Smooth muscle cell (in vitro differentiated cells): ENCODE results near the gene SHLD1. TPM values are rescaled to one million over a fixed set of nuclear protein-coding genes. Genes with fewer than 3 reads are reported as not detected.

Experiments
- DNase-seq: peaks from one replicate; lab custom pipeline; 2025; ENCODE audit not compliant: unreplicated experiment; lab: John Stamatoyannopoulos, UW
- H2AFZ ChIP-seq: fragments of 200-600 bp; sonication (generic); 2 replicates; pipeline ENCODE4 v1.6.0; 2016; ENCODE audit warnings: antibody characterized with exemption, low read depth, mild to moderate bottlenecking
- H3F3A ChIP-seq: fragments of 200-600 bp; sonication (generic); 2 replicates; pipeline ENCODE4 v1.6.0; 2017; ENCODE audit warnings: antibody characterized with exemption, low read depth
- H3K27ac ChIP-seq: fragments of 200-600 bp; sonication (generic); 2 replicates; pipeline ENCODE4 v1.5.1; 2016; ENCODE audit warnings: low read depth, mild to moderate bottlenecking
- H3K27me3 ChIP-seq: fragments of 200-600 bp; sonication (generic); 2 replicates; pipeline ENCODE4 v1.6.1; 2016; ENCODE audit warnings: low read depth, mild to moderate bottlenecking
- H3K36me3 ChIP-seq: fragments of 200-600 bp; sonication (generic); 2 replicates; pipeline ENCODE4 v1.5.1; 2016; ENCODE audit warnings: low read depth
- H3K4me1 ChIP-seq: fragments of 200-600 bp; sonication (generic); 2 replicates; pipeline ENCODE4 v1.5.1; 2016; ENCODE audit warnings: low read depth
- H3K4me2 ChIP-seq: fragments of 200-600 bp; sonication (generic); 2 replicates; pipeline ENCODE4 v1.6.0; 2016; ENCODE audit warnings: mild to moderate bottlenecking
- H3K4me3 ChIP-seq: fragments of 200-600 bp; sonication (generic); 2 replicates; pipeline ENCODE4 v1.5.1; 2016; ENCODE audit warnings: mild to moderate bottlenecking
- H3K79me2 ChIP-seq: fragments of 200-600 bp; sonication (generic); 2 replicates; pipeline ENCODE4 v1.6.0; 2016; ENCODE audit warnings: low read depth, mild to moderate bottlenecking
- H3K9ac ChIP-seq: fragments of 200-600 bp; sonication (generic); 2 replicates; pipeline ENCODE4 v1.6.0; 2016; ENCODE audit warnings: low read depth
- H3K9me3 ChIP-seq: fragments of 200-600 bp; sonication (generic); replicated peaks from 2 replicates; pipeline ENCODE4 v1.5.1; 2016; ENCODE audit warnings: low read depth
- H4K20me1 ChIP-seq: fragments of 200-600 bp; sonication (generic); 2 replicates; pipeline ENCODE4 v1.6.0; 2016; ENCODE audit warnings: low read depth
- WGBS: methylation state at CpG from one replicate; pipeline ENCODE4 v1.1.7; 2016; ENCODE audit warnings: low lambda C conversion rate; 5-methylcytosine and 5-hydroxymethylcytosine counted together
- polyA plus RNA-seq: library from polyadenylated mRNA; unstranded; fragments of >200 nt; fragmentation: Nextera tagmentation; extraction: Ambion mirVana; gene quantifications from 2 replicates; pipeline ENCODE4 v1.2.1, GENCODE V29; 2016
- total RNA-seq: library from RNA; depleted of rRNA; stranded (reverse); fragments of >200 nt; gene quantifications from 2 replicates; pipeline ENCODE4 v1.2.3, GENCODE V29; 2014
- TF ChIP-seq, protein P1 (sequence below): fragments of 200-600 bp; sonication (generic); IDR thresholded peaks from 2 replicates; pipeline ENCODE4 v1.5.1; 2017; ENCODE audit warnings: borderline replicate concordance, mild to moderate bottlenecking, antibody characterized with exemption; ENCODE audit not compliant: insufficient read depth, poor library complexity, severe bottlenecking

SHLD1 gene
- total and polyA plus RNA-seq, 2 experiments from 2014 or later: 3.3 to 3.7 TPM

DNA sequence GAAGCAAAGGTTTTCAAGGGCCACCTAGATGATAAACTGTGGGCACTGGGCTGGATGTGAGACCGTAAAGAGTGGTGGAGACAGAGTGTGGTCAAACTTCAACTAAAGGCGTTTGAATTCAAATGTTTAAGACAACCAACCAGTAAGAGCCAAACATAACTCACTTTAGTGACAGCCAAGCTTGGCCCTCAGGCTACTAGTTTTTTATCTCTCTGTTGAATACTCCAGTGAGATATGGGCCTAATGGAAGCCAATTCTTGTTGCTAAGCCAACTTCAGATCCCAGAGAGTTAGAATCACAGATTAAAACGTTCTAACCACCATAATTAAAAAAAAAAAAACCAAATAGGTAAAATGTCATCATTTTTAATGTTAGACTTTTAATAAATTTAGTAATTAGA lies 142.9 kb downstream of the SHLD1 start:
- Histone ChIP-seq H3K4me2 (no peak overlapping the region), H3K9ac (no peak overlapping the region), H3K4me3 (no peak overlapping the region), H4K20me1 (no peaks in the 10 kb centered on the region), H3K79me2 (no peaks in the 10 kb centered on the region), H2AFZ (no peak overlapping the region), H3F3A (no peaks in the 10 kb centered on the region), H3K27me3 (peaks cover 6% of the 10 kb centered on the region), H3K36me3 (no peaks in the 10 kb centered on the region), H3K4me1 (no peaks in the 10 kb centered on the region), H3K9me3 (no peaks in the 10 kb centered on the region), H3K27ac (no peak overlapping the region)
- TF ChIP-seq, protein P1, sequence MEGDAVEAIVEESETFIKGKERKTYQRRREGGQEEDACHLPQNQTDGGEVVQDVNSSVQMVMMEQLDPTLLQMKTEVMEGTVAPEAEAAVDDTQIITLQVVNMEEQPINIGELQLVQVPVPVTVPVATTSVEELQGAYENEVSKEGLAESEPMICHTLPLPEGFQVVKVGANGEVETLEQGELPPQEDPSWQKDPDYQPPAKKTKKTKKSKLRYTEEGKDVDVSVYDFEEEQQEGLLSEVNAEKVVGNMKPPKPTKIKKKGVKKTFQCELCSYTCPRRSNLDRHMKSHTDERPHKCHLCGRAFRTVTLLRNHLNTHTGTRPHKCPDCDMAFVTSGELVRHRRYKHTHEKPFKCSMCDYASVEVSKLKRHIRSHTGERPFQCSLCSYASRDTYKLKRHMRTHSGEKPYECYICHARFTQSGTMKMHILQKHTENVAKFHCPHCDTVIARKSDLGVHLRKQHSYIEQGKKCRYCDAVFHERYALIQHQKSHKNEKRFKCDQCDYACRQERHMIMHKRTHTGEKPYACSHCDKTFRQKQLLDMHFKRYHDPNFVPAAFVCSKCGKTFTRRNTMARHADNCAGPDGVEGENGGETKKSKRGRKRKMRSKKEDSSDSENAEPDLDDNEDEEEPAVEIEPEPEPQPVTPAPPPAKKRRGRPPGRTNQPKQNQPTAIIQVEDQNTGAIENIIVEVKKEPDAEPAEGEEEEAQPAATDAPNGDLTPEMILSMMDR: no peak
- WGBS: 68% methylated on average over 3 of the region's 3 CpGs
- DNase-seq: no peak

DNA sequence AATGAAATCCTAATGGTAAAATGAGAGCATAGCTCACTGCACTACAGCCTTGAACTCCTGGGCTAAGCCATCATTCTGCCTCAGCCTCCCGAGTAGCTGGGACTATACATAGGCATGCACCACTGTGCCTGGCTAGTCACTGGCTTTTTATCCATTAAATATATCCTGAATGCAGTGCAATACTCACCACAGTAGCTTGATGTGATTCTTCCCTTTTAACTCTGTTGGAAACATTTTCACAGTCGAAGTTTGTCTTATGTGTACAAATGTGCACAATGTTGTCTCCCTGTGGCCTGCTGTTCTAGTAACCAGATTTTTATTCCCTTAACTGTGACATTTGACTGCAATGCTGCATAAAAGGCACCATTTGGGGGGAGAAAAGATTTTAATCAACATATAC lies 143.4 kb downstream of the SHLD1 start:
- WGBS: 87% methylated on average over 2 of the region's 2 CpGs
- TF ChIP-seq, protein P1: no peak
- no peaks in the 10 kb centered on the region for H3F3A ChIP-seq
- H3K36me3 ChIP-seq: no peaks in the 10 kb centered on the region
- H4K20me1 ChIP-seq: no peaks in the 10 kb centered on the region
- no peak overlapping the region for H3K27ac ChIP-seq
- no peaks in the 10 kb centered on the region for H3K79me2 ChIP-seq
- H3K4me1 ChIP-seq: no peaks in the 10 kb centered on the region
- H2AFZ ChIP-seq: no peak overlapping the region
- no peaks in the 10 kb centered on the region for H3K9me3 ChIP-seq
- H3K4me2 ChIP-seq: no peak overlapping the region
- no peak for DNase-seq
- no peak overlapping the region for H3K9ac ChIP-seq
- H3K4me3 ChIP-seq: no peak overlapping the region
- H3K27me3 ChIP-seq: peaks cover 6% of the 10 kb centered on the region

DNA sequence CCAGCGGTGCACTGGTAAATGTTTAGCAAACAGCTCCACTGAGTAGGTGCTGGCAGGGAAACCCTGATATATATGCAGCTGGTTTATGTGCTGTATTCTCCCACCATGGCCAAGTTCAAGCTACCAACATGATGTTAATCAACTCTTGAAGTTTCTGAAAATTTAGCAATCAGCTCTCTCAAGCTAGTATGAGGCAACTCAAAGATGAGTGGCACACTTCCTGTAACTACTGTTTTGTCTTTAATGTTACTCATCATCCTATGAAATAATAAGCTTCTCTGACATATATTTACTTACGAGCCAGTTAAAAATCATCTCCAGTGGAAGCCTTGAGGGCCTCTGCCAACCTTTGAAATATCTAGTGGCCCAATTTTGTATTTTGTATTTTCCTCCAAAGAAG lies 145.4 kb downstream of the SHLD1 start:
- WGBS: 84% methylated on average over 2 of the region's 2 CpGs
- H4K20me1 ChIP-seq: no peaks in the 10 kb centered on the region
- no peak for DNase-seq
- TF ChIP-seq, protein P1: no peak
- H3K9ac ChIP-seq: no peak overlapping the region
- H3K79me2 ChIP-seq: no peaks in the 10 kb centered on the region
- no peak overlapping the region for H3K4me2 ChIP-seq
- no peak overlapping the region for H3K4me3 ChIP-seq
- H3K9me3 ChIP-seq: no peaks in the 10 kb centered on the region
- H3F3A ChIP-seq: no peaks in the 10 kb centered on the region
- no peaks in the 10 kb centered on the region for H3K36me3 ChIP-seq
- H3K27me3 ChIP-seq: peaks cover 6% of the 10 kb centered on the region
- H3K4me1 ChIP-seq: no peaks in the 10 kb centered on the region
- no peak overlapping the region for H3K27ac ChIP-seq
- H2AFZ ChIP-seq: no peak overlapping the region

DNA sequence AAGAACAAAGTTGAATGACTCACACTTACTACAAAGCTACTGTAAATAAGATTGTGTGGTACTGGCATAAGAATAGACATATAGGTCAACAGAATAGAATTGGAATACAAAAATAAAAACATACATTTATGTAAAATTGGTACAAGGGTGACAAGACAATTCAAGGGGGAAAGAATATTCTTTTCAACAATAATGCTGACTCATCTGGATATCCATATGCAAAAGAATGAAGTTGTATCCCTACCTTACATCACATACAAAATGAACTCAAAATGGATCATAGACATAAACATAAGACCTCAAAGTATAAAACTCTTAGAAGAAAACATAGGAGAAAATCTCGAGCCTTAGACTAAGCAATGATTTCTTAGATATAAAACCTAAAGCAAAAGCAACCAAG lies 149.2 kb downstream of the SHLD1 start:
- Histone ChIP-seq H3K79me2 (no peaks in the 10 kb centered on the region), H3K4me1 (no peaks in the 10 kb centered on the region), H3K36me3 (no peaks in the 10 kb centered on the region), H3K4me3 (no peak overlapping the region), H3K9me3 (no peaks in the 10 kb centered on the region), H3F3A (no peaks in the 10 kb centered on the region), H2AFZ (no peak overlapping the region), H3K27ac (no peak overlapping the region), H4K20me1 (no peaks in the 10 kb centered on the region), H3K9ac (no peak overlapping the region), H3K27me3 (peaks cover 6% of the 10 kb centered on the region), H3K4me2 (no peak overlapping the region)
- 58% methylated on average over 1 of the region's 1 CpG for WGBS
- no peak for DNase-seq
- TF ChIP-seq, protein P1: no peak
